Measurements from ENCODE around the gene MRTFA. TPM values are rescaled to one million over a fixed set of nuclear protein-coding genes. Genes with fewer than 3 reads are reported as not detected.

The MRTFA gene
- polyA plus RNA-seq, 1 experiment, result 8.9 TPM

GRCh38 chr22:40472051-40472450, 164.5 kb downstream of the MRTFA start:
- no peak overlapping the region for H3K4me3 ChIP-seq (ENCODE audit: low read depth, low read length)
- no peak for DNase-seq (ENCODE audit: low read depth)
- no peaks in the 10 kb centered on the region for H3K36me3 ChIP-seq (ENCODE audit: control insufficient read depth, insufficient read depth, low read length)
- CTCF ChIA-PET, result interaction anchor here (0.9 to 1.3 kb wide), 3 partner anchors 13 to 16 kb away, joined by 3 to 5 read pairs (median 3); no protein-coding TSS in a partner anchor
- TF ChIP-seq CTCF (IDR thresholded peaks at IDR 0.05; ENCODE audit: insufficient read depth, low read depth, low read length), result no peak
- POLR2A ChIA-PET, result no interaction called here
- no peaks in the 10 kb centered on the region for H3K27me3 ChIP-seq (ENCODE audit: control insufficient read depth, insufficient read depth, low read length)

GRCh38 chr22:40469181-40469580, 167.3 kb downstream of the MRTFA start:
- Histone ChIP-seq H3K27me3 (ENCODE audit: control insufficient read depth, insufficient read depth, low read length) (no peaks in the 10 kb centered on the region), H3K36me3 (ENCODE audit: control insufficient read depth, insufficient read depth, low read length) (no peaks in the 10 kb centered on the region), H3K4me3 (ENCODE audit: low read depth, low read length) (no peak overlapping the region)
- ChIA-PET CTCF (interaction anchor here (1.1 to 1.8 kb wide), 2 partner anchors 10 to 26 kb away, joined by 3 to 6 read pairs; no protein-coding TSS in a partner anchor), POLR2A (no interaction called here)
- DNase-seq (ENCODE audit: low read depth), result no peak
- TF ChIP-seq CTCF (IDR thresholded peaks at IDR 0.05; ENCODE audit: insufficient read depth, low read depth, low read length), result no peak

GRCh38 chr22:40468616-40469015, 167.9 kb downstream of the MRTFA start:
- ChIA-PET POLR2A (no interaction called here), CTCF (interaction anchor here (1.0 to 1.1 kb wide), 2 partner anchors 19 to 26 kb away, joined by 3 read pairs; no protein-coding TSS in a partner anchor)
- Histone ChIP-seq H3K36me3 (ENCODE audit: control insufficient read depth, insufficient read depth, low read length) (no peaks in the 10 kb centered on the region), H3K27me3 (ENCODE audit: control insufficient read depth, insufficient read depth, low read length) (no peaks in the 10 kb centered on the region), H3K4me3 (ENCODE audit: low read depth, low read length) (no peak overlapping the region)
- DNase-seq (ENCODE audit: low read depth), result no peak
- TF ChIP-seq CTCF (IDR thresholded peaks at IDR 0.05; ENCODE audit: insufficient read depth, low read depth, low read length), result no peak

GRCh38 chr22:40466976-40467375, 169.5 kb downstream of the MRTFA start:
- ChIA-PET POLR2A (no interaction called here), CTCF (no interaction called here)
- TF ChIP-seq CTCF (IDR thresholded peaks at IDR 0.05; ENCODE audit: insufficient read depth, low read depth, low read length), result no peak
- Histone ChIP-seq H3K27me3 (ENCODE audit: control insufficient read depth, insufficient read depth, low read length) (no peaks in the 10 kb centered on the region), H3K36me3 (ENCODE audit: control insufficient read depth, insufficient read depth, low read length) (no peaks in the 10 kb centered on the region), H3K4me3 (ENCODE audit: low read depth, low read length) (no peak overlapping the region)
- no peak for DNase-seq (ENCODE audit: low read depth)

- Histone ChIP-seq H3K4me3 (ENCODE audit: low read depth, low read length) (no peak overlapping the region), H3K27me3 (ENCODE audit: control insufficient read depth, insufficient read depth, low read length) (no peaks in the 10 kb centered on the region), H3K36me3 (ENCODE audit: control insufficient read depth, insufficient read depth, low read length) (peaks cover 6% of the 10 kb centered on the region)
- ChIA-PET CTCF (no interaction called here), POLR2A (no interaction called here)
- TF ChIP-seq CTCF (IDR thresholded peaks at IDR 0.05; ENCODE audit: insufficient read depth, low read depth, low read length), result no peak
- DNase-seq (ENCODE audit: low read depth), result no peak
These were observed 172.8 kb downstream of the MRTFA start for GRCh38 chr22:40463683-40464082.
